Endothelial cell of umbilical vein (primary cell): ENCODE measurements around the gene CCRL2. TPM values are rescaled to one million over a fixed set of nuclear protein-coding genes. Genes with fewer than 3 reads are reported as not detected.

Source experiments
- BruUV-seq: library from RNA; stranded (reverse); fragments of 400-500 nt; replicated peaks from 2 replicates; lab custom pipeline; 2021; lab: Mats Ljungman, UMichigan
- CTCF ChIA-PET: fragments of 300-600, 350-600 bp; sonication (Branson Sonifier 250); formaldehyde crosslinking; loops from one replicate; lab custom pipeline; 2021; ENCODE audit warnings: antibody characterized with exemption, inconsistent platforms; lab: Charles Lee
- POLR2A ChIA-PET: fragments of 300-600, 350-600 bp; sonication (Branson Sonifier 250); formaldehyde crosslinking; loops from one replicate; lab custom pipeline; 2021; ENCODE audit warnings: antibody characterized with exemption, inconsistent platforms; lab: Charles Lee
- DNase-seq: peaks from one replicate; pipeline ENCODE4 v3.0.0-alpha.2; 2011; ENCODE audit warnings: low read depth, low spot score
- FAIRE-seq: peaks from 2 replicates; lab custom pipeline; 2011; peaks lifted over from hg19 to GRCh38; lab: Jason Lieb, UNC
- H2AFZ ChIP-seq: 2 replicates; pipeline ENCODE4 v1.6.0; 2012; ENCODE audit warnings: low read depth, low read length, control low read depth, inconsistent platforms
- H3K27ac ChIP-seq: 2 replicates; pipeline ENCODE4 v1.5.1; 2011; ENCODE audit warnings: low read depth, mild to moderate bottlenecking, control low read depth, low read length, moderate library complexity; ENCODE audit not compliant: insufficient read depth
- H3K27me3 ChIP-seq, 2 experiments: 2 replicates each; pipeline versions ENCODE4 v1.6.0 to v1.6.1; 2011; ENCODE audit warnings: low read length in 2 of 2, mixed read lengths in 1 of 2; ENCODE audit not compliant: control insufficient read depth in 2 of 2, insufficient read depth in 2 of 2
- H3K36me3 ChIP-seq, 2 experiments: 2 replicates in 1 of 2; 3 replicates in 1 of 2; pipeline ENCODE4 v1.5.1; 2011; ENCODE audit warnings: low read length in 2 of 2, mild to moderate bottlenecking in 1 of 2, moderate library complexity in 1 of 2; ENCODE audit not compliant: control insufficient read depth in 2 of 2, insufficient read depth in 2 of 2; ENCODE audit errors: extremely low read depth in 1 of 2
- H3K4me1 ChIP-seq: 3 replicates; pipeline ENCODE4 v1.5.1; 2011; ENCODE audit warnings: mild to moderate bottlenecking, low read length; ENCODE audit not compliant: control insufficient read depth, insufficient read depth; ENCODE audit errors: extremely low read depth
- H3K4me2 ChIP-seq: 2 replicates; pipeline ENCODE4 v1.6.1; 2011; ENCODE audit warnings: low read length, control low read depth, mixed read lengths; ENCODE audit not compliant: insufficient read depth
- H3K4me3 ChIP-seq, 3 experiments: fragments of 200-600 bp in 1 of 3; sonication (generic), shearing (Covaris generic) in 1 of 3; replicated peaks in 1 of 3; 2 replicates each; pipeline ENCODE4 v1.5.1; 2011 to 2016; ENCODE audit warnings: control low read depth in 3 of 3, low read length in 3 of 3, mild to moderate bottlenecking in 2 of 3, inconsistent platforms in 1 of 3, low read depth in 1 of 3, moderate library complexity in 1 of 3; ENCODE audit not compliant: insufficient read depth in 1 of 3
- H3K79me2 ChIP-seq: 2 replicates; pipeline ENCODE4 v1.6.0; 2012; ENCODE audit warnings: low read length, inconsistent platforms; ENCODE audit not compliant: control insufficient read depth, insufficient read depth
- H3K9ac ChIP-seq: replicated peaks from 2 replicates; pipeline ENCODE3; 2011; ENCODE audit warnings: low read length, control low read depth; ENCODE audit not compliant: insufficient read depth; ENCODE audit errors: extremely low read depth
- H3K9me1 ChIP-seq: replicated peaks from 3 replicates; pipeline ENCODE4 v1.6.0; 2011; ENCODE audit warnings: mild to moderate bottlenecking, low read length; ENCODE audit not compliant: control insufficient read depth, insufficient read depth; ENCODE audit errors: extremely low read depth
- H3K9me3 ChIP-seq: replicated peaks from 2 replicates; pipeline ENCODE4 v1.5.1; 2012; ENCODE audit warnings: low read length, inconsistent platforms; ENCODE audit not compliant: control insufficient read depth, insufficient read depth
- H4K20me1 ChIP-seq: replicated peaks from 2 replicates; pipeline ENCODE3; 2011; ENCODE audit warnings: mild to moderate bottlenecking, low read length; ENCODE audit not compliant: control insufficient read depth, insufficient read depth; ENCODE audit errors: extremely low read depth
- EZH2 ChIP-seq: IDR thresholded peaks from 2 replicates; pipeline ENCODE4 v1.6.1; 2012; ENCODE audit warnings: borderline replicate concordance, low read depth, mild to moderate bottlenecking, moderate library complexity, low read length, inconsistent platforms; ENCODE audit not compliant: severe bottlenecking
- FOS ChIP-seq: IDR thresholded peaks from 2 replicates; pipeline ENCODE4 v1.6.1; 2011; ENCODE audit warnings: mild to moderate bottlenecking, low read length, moderate library complexity, borderline replicate concordance; ENCODE audit not compliant: insufficient read depth
- GATA2 ChIP-seq: IDR thresholded peaks from 2 replicates; pipeline ENCODE4 v1.7.0; 2011; ENCODE audit warnings: low read depth, mild to moderate bottlenecking, moderate library complexity, mixed read lengths, low read length; ENCODE audit not compliant: insufficient read length, insufficient read depth
- JUN ChIP-seq: IDR thresholded peaks from 2 replicates; pipeline ENCODE4 v1.6.1; 2011; ENCODE audit warnings: borderline replicate concordance, low read depth; ENCODE audit not compliant: insufficient read length, insufficient read depth
- MYC ChIP-seq: IDR thresholded peaks from one replicate; pipeline ENCODE4 v1.6.1; 2011; ENCODE audit warnings: mild to moderate bottlenecking, low read depth, low read length
- POLR2A ChIP-seq: IDR thresholded peaks from 2 replicates; pipeline ENCODE4 v1.6.1; 2012; ENCODE audit warnings: low read depth, mild to moderate bottlenecking, control low read depth, low read length
- POLR2AphosphoS5 ChIP-seq: IDR thresholded peaks from 2 replicates; pipeline ENCODE4 v1.6.1; 2012; ENCODE audit warnings: low read depth, mild to moderate bottlenecking, control low read depth, low read length, moderate library complexity; ENCODE audit not compliant: insufficient read depth
- dilution Hi-C: fragments of 300-500 bp; cut with MboI; formaldehyde crosslinking; loops from one replicate; pipeline ENCODE4 v1.15.0; 2019; ENCODE audit warnings: low sequenced_read_pairs; ENCODE audit not compliant: extremely low pct_ligation_motif_present
- intact Hi-C: fragments of 100-400 bp; cut with micrococcal nuclease; formaldehyde crosslinking; loops from one replicate; pipeline ENCODE4 v1.10.0; 2022
- polyA plus RNA-seq, 4 experiments: library from polyadenylated mRNA; depleted of rRNA in 3 of 4; stranded (reverse) in 3 of 4; unstranded in 1 of 4; fragments of >200 nt; gene quantifications; 2 replicates each; pipeline versions ENCODE4 v1.2.1 to v1.2.3, GENCODE V29; 2011 to 2012; ENCODE audit warnings: missing spikeins in 1 of 4
- total RNA-seq: library from RNA; stranded (reverse); gene quantifications from 2 replicates; pipeline ENCODE4 v1.2.3, GENCODE V29; 2021
- TF ChIP-seq, protein P1 (sequence below): IDR thresholded peaks from 2 replicates; pipeline ENCODE4 v1.6.1; 2011; ENCODE audit not compliant: insufficient read depth, insufficient read length
- TF ChIP-seq, protein P2 (sequence below), 2 donors: IDR thresholded peaks; 1 replicate in 1 of 2; 2 replicates in 1 of 2; pipeline ENCODE4 v1.5.1; 2011; ENCODE audit warnings: low read length in 2 of 2, mild to moderate bottlenecking in 2 of 2, moderate library complexity in 2 of 2, control low read depth in 1 of 2, inconsistent platforms in 1 of 2, low read depth in 1 of 2; ENCODE audit not compliant: insufficient read depth in 1 of 2; ENCODE audit errors: extremely low read depth in 1 of 2

CCRL2 gene
- total and polyA plus RNA-seq, 2 donors (not counting 3 experiments of a cell fraction or from before 2014, with no cell fraction given): 6.4 to 6.6 TPM

- Histone ChIP-seq H3K79me2 (no peaks in the 10 kb centered on the region), H3K4me1 (no peaks in the 10 kb centered on the region), H3K27me3 (peaks cover 4 to 15% of the 10 kb centered on the region in 2 experiments), H3K36me3 (no peaks in the 10 kb centered on the region), H3K9ac (no peak overlapping the region), H3K27ac (no peak overlapping the region), H3K4me2 (no peak overlapping the region), H2AFZ (no peak overlapping the region), H3K4me3 (no peak overlapping the region), H4K20me1 (no peaks in the 10 kb centered on the region), H3K9me3 (no peaks in the 10 kb centered on the region), H3K9me1 (no peaks in the 10 kb centered on the region)
- dilution Hi-C loops (no loop called here), intact Hi-C loops (no loop called here)
- CTCF ChIA-PET: interaction anchor here (1.3 to 2.0 kb wide), 3 partner anchors 11 to 46 kb away, joined by 3 to 5 read pairs (median 4); partner anchors contain the start of gene CCR5
- no peak for DNase-seq
- no TSS peak for BruUV-seq
- POLR2A ChIA-PET: no interaction called here
- FAIRE-seq: no peak
- TF ChIP-seq, protein P1, sequence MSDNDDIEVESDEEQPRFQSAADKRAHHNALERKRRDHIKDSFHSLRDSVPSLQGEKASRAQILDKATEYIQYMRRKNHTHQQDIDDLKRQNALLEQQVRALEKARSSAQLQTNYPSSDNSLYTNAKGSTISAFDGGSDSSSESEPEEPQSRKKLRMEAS: no peak
- TF ChIP-seq MYC (no peak), JUN (no peak), FOS (no peak), POLR2AphosphoS5 (no peak), EZH2 (no peak), GATA2 (no peak), POLR2A (no peak)
- TF ChIP-seq, protein P2, sequence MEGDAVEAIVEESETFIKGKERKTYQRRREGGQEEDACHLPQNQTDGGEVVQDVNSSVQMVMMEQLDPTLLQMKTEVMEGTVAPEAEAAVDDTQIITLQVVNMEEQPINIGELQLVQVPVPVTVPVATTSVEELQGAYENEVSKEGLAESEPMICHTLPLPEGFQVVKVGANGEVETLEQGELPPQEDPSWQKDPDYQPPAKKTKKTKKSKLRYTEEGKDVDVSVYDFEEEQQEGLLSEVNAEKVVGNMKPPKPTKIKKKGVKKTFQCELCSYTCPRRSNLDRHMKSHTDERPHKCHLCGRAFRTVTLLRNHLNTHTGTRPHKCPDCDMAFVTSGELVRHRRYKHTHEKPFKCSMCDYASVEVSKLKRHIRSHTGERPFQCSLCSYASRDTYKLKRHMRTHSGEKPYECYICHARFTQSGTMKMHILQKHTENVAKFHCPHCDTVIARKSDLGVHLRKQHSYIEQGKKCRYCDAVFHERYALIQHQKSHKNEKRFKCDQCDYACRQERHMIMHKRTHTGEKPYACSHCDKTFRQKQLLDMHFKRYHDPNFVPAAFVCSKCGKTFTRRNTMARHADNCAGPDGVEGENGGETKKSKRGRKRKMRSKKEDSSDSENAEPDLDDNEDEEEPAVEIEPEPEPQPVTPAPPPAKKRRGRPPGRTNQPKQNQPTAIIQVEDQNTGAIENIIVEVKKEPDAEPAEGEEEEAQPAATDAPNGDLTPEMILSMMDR (IDR thresholded peaks at IDR 0.05; ENCODE audit: extremely low read depth in 1 of 2, insufficient read depth in 1 of 2, low read depth in 1 of 2, low read length in 2 of 2): no peak
Measured at GRCh38 chr3:46381625-46382024, 25.4 kb upstream of the CCRL2 start.
